ENCODE results near the gene IL18BP. TPM values are rescaled to one million over a fixed set of nuclear protein-coding genes. Genes with fewer than 3 reads are reported as not detected.

Gene IL18BP
- total RNA-seq, 1 donor from 2014 or later = 4.6 TPM

Other genes with a start within 250 kb of the IL18BP start
- not detected in 2 replicates for gene DEFB108B, start 165.7 kb upstream of the IL18BP start, total RNA-seq
- not detected in 2 replicates for gene DEFB131B, start 120.5 kb upstream of the IL18BP start, total RNA-seq
- gene XNDC1N, start 70.3 kb upstream of the IL18BP start, total RNA-seq = 6.1 and 6.3 TPM in 2 replicates
- 26.9 and 36.4 TPM in 2 replicates for gene RNF121, start 69.9 kb upstream of the IL18BP start, total RNA-seq
- 151 and 225 TPM in 2 replicates for gene NUMA1, start 81.6 kb downstream of the IL18BP start, total RNA-seq
- 2.8 and 7.8 TPM in 2 replicates for gene LRRC51, start 81.9 kb downstream of the IL18BP start, total RNA-seq
- 100 and 111 TPM in 2 replicates for gene LAMTOR1, start 104.4 kb downstream of the IL18BP start, total RNA-seq
- not detected in 2 replicates for gene TOMT, start 107.0 kb downstream of the IL18BP start, total RNA-seq
- 24.7 and 26.8 TPM in 2 replicates for gene ANAPC15, start 113.8 kb downstream of the IL18BP start, total RNA-seq
- not detected in 2 replicates for gene FOLR3, start 136.8 kb downstream of the IL18BP start, total RNA-seq
- 0.14 and 0.68 TPM in 2 replicates for gene FOLR1, start 193.2 kb downstream of the IL18BP start, total RNA-seq
- gene FOLR2, start 217.9 kb downstream of the IL18BP start, total RNA-seq = not detected in 2 replicates
- 49.9 and 65.3 TPM in 2 replicates for gene INPPL1, start 225.9 kb downstream of the IL18BP start, total RNA-seq
- gene PHOX2A, start 245.3 kb downstream of the IL18BP start, total RNA-seq = not detected in 2 replicates